GM19025 (cell line): ENCODE results near the gene CLIP4.

Experiments
- ATAC-seq: cut with Tn5 transposase; IDR thresholded peaks from one replicate; pipeline ENCODE4 v1.9.1; 2021; ENCODE audit warnings: mild to moderate bottlenecking, low read depth, moderate library complexity; ENCODE audit not compliant: unreplicated experiment

CLIP4 gene

GRCh38 chr2:29238497-29238896, 123.3 kb downstream of the CLIP4 start:
- no peak for ATAC-seq
